Esophagus muscularis mucosa (tissue), 4 donors: ENCODE results near the gene MAN2B1. TPM values are rescaled to one million over a fixed set of nuclear protein-coding genes. Genes with fewer than 3 reads are reported as not detected.

Experiments used
- DNase-seq: peaks from one replicate; pipeline ENCODE4 v3.0.0-alpha.2; 2017; ENCODE audit errors: extremely low spot score
- H3K27ac ChIP-seq, 4 donors: fragments of 200-600 bp; sonication (generic); replicated peaks in 1 of 4; 1 replicate in 3 of 4; 2 replicates in 1 of 4; pipeline ENCODE4 v1.5.1; 2016 to 2019; ENCODE audit warnings: mild to moderate bottlenecking in 1 of 4
- H3K27me3 ChIP-seq, 4 donors: fragments of 200-600 bp; sonication (generic); one replicate each; pipeline versions ENCODE4 v1.5.1 to v1.6.0; 2016 to 2019
- H3K36me3 ChIP-seq, 4 donors: fragments of 200-600 bp; sonication (generic); one replicate each; pipeline ENCODE4 v1.5.1; 2016 to 2019
- H3K4me1 ChIP-seq, 4 donors: fragments of 200-600 bp; sonication (generic); one replicate each; pipeline ENCODE4 v1.5.1; 2016 to 2019
- H3K4me3 ChIP-seq, 4 donors: fragments of 200-600 bp; sonication (generic); 1 replicate in 2 of 4; 2 replicates in 2 of 4; pipeline ENCODE4 v1.5.1; 2016 to 2019; ENCODE audit warnings: mild to moderate bottlenecking in 4 of 4, moderate library complexity in 1 of 4
- H3K9me3 ChIP-seq, 4 donors: fragments of 200-600 bp; sonication (generic); 1 replicate in 3 of 4; 2 replicates in 1 of 4; pipeline ENCODE4 v1.5.1; 2016 to 2019
- EP300 ChIP-seq: sonication (generic); formaldehyde crosslinking; IDR thresholded peaks from one replicate; pipeline ENCODE4 v1.6.1; 2017; ENCODE audit warnings: antibody characterized with exemption
- POLR2A ChIP-seq: fragments of 450-650 bp; IDR thresholded peaks from one replicate; pipeline ENCODE4 v1.6.1; 2017; ENCODE audit warnings: antibody characterized with exemption, moderate library complexity, mild to moderate bottlenecking, low read depth
- POLR2AphosphoS5 ChIP-seq, 2 donors: sonication (generic); formaldehyde crosslinking; IDR thresholded peaks; one replicate each; pipeline ENCODE4 v1.6.1; 2017; ENCODE audit warnings: antibody characterized with exemption in 2 of 2
- WGBS: methylation state at CpG from one replicate; pipeline ENCODE4 v1.1.5; 2018; 5-methylcytosine and 5-hydroxymethylcytosine counted together
- intact Hi-C: fragments of 100-400 bp; cut with DNase I; formaldehyde crosslinking; loops from one replicate; pipeline ENCODE4 v1.15.1; 2023
- small RNA-seq, 3 donors: library from RNA; depleted of rRNA; stranded (forward); fragments of <200 nt; gene quantifications; one replicate each; pipeline ENCODE3, GENCODE V24; 2016
- total RNA-seq, 4 donors: library from RNA; depleted of rRNA; stranded (reverse); fragments of >200 nt; gene quantifications; one replicate each; pipeline versions ENCODE4 v1.1.0 to v1.2.1, GENCODE V29; 2016
- TF ChIP-seq, protein P1 (sequence below), 3 experiments: fragments of 200-600 bp in 2 of 3; fragments of 450-650 bp in 1 of 3; sonication (generic) in 2 of 3; IDR thresholded peaks; one replicate each; pipeline ENCODE4 v1.5.1; 2017 to 2019; ENCODE audit warnings: antibody characterized with exemption in 3 of 3, mild to moderate bottlenecking in 2 of 3, moderate library complexity in 1 of 3

Gene MAN2B1
- total RNA-seq, 4 donors from 2014 or later: 65.7 to 80.8 (median 68.9) TPM

DNA sequence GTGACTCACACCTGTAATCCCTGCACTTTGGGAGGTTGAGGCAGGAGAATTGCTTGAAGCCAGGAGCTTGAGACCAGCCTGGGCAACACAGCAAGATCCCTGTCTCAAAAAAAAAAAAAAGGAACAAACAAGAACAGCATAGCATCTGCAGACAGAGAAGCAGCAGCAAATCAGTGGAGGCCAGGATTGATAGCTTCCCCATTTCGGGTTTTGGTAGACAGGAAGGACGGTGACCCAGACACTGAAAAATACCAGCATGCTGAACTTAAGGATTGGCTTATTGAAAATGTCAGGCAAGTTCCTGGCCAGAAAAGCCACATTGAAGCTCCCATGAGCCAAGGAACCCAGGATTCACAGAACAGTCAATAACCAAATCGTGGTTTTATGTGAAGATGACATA, 58.9 kb downstream of the MAN2B1 start:
- intact Hi-C loops: no loop called here
- TF ChIP-seq EP300 (no peak), POLR2AphosphoS5 (IDR thresholded peaks at IDR 0.05) (no peak), POLR2A (no peak)
- TF ChIP-seq, protein P1, sequence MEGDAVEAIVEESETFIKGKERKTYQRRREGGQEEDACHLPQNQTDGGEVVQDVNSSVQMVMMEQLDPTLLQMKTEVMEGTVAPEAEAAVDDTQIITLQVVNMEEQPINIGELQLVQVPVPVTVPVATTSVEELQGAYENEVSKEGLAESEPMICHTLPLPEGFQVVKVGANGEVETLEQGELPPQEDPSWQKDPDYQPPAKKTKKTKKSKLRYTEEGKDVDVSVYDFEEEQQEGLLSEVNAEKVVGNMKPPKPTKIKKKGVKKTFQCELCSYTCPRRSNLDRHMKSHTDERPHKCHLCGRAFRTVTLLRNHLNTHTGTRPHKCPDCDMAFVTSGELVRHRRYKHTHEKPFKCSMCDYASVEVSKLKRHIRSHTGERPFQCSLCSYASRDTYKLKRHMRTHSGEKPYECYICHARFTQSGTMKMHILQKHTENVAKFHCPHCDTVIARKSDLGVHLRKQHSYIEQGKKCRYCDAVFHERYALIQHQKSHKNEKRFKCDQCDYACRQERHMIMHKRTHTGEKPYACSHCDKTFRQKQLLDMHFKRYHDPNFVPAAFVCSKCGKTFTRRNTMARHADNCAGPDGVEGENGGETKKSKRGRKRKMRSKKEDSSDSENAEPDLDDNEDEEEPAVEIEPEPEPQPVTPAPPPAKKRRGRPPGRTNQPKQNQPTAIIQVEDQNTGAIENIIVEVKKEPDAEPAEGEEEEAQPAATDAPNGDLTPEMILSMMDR (IDR thresholded peaks at IDR 0.05): no peak
- Histone ChIP-seq H3K4me1 (peaks cover 16 to 46% (median 24%) of the 10 kb centered on the region in 4 donors), H3K4me3 (no peak overlapping the region), H3K27me3 (no peaks in the 10 kb centered on the region), H3K36me3 (peaks cover 4 to 64% (median 47%) of the 10 kb centered on the region in 4 donors), H3K9me3 (no peaks in the 10 kb centered on the region), H3K27ac (no peak overlapping the region)
- 85% methylated on average over 3 of the region's 3 CpGs for WGBS
- DNase-seq: no peak

DNA sequence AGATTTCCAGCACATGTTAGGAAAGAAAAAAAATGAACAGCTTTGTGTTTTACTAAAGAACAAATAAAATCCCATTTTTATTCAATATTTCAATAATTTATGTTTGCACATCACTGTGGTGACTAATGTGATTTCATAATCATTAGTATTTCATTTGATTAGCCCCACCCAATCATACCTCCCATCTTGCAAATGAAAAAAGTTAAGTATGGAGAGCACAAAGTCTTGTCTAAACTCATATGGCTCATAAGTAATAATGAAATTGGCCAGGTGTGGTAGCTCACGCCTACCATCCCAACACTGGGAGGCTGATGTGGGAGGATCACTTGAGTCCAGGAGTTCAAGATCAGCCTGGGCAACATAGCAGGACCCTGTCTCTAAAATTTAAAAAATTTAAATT, 59.7 kb downstream of the MAN2B1 start:
- Histone ChIP-seq H3K36me3 (peaks cover 0 to 63% (median 46%) of the 10 kb centered on the region in 4 donors), H3K27me3 (no peaks in the 10 kb centered on the region), H3K9me3 (no peaks in the 10 kb centered on the region), H3K4me3 (no peak overlapping the region), H3K4me1 (peaks cover 7 to 38% (median 15%) of the 10 kb centered on the region in 4 donors), H3K27ac (no peak overlapping the region)
- intact Hi-C loops: no loop called here
- no peak for DNase-seq
- TF ChIP-seq POLR2AphosphoS5 (IDR thresholded peaks at IDR 0.05) (no peak), EP300 (no peak), POLR2A (no peak)
- TF ChIP-seq, protein P1 (IDR thresholded peaks at IDR 0.05): no peak
- WGBS: 100% methylated on average over 1 of the region's 1 CpG

DNA sequence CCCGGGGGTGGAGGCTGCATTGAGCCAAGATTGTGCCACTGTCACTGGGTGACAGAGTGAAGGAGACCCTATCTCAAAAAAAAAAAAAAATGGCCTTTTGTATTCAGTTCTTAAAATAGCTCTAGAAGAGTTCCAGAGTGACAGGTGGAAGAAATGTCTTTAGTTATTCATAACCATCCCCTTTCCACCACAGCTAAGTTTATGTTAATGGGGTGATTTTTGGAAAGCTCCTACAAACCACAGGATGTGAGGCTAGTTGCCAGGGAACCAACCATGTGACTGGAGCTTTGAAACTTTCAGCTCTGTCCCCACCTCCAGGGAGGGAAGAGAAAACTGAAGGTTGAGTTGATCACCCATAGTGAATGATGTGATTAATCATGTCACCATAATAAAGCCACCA, 62.8 kb downstream of the MAN2B1 start:
- intact Hi-C loops: no loop called here
- no peak for TF ChIP-seq EP300
- TF ChIP-seq POLR2AphosphoS5 (IDR thresholded peaks at IDR 0.05): no peak
- TF ChIP-seq, protein P1 (IDR thresholded peaks at IDR 0.05): no peak
- no peak for TF ChIP-seq POLR2A
- H3K4me3 ChIP-seq: no peak overlapping the region
- WGBS: 71% methylated on average over 1 of the region's 1 CpG
- H3K27me3 ChIP-seq: no peaks in the 10 kb centered on the region
- H3K36me3 ChIP-seq: peaks cover 5 to 71% (median 53%) of the 10 kb centered on the region in 4 donors
- no peaks in the 10 kb centered on the region for H3K9me3 ChIP-seq
- no peak overlapping the region for H3K27ac ChIP-seq
- DNase-seq: no peak
- peaks cover 0 to 18% (median under 1%) of the 10 kb centered on the region in 4 donors for H3K4me1 ChIP-seq

DNA sequence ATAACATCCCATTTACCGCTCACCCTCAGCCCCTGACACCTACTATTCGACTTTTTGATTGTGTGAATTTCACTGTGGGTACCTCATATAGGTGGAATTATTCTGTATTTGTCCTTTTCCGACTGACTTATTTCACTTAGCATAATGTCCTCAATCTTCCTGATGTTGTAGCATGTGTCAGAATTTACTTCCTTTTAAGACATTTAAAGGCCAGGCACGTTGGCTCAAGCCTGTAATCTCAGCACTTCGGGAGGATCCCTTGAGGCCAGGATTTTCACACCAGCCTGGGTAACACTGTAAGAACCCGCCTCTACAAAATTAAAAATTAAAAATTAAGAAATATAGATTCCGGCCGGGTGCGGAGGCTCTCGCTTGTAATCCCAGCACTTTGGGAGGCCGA, 68.9 kb downstream of the MAN2B1 start:
- no peak overlapping the region for H3K27ac ChIP-seq
- no peaks in the 10 kb centered on the region for H3K27me3 ChIP-seq
- no peaks in the 10 kb centered on the region for H3K4me1 ChIP-seq
- intact Hi-C loops: no loop called here
- no peaks in the 10 kb centered on the region for H3K9me3 ChIP-seq
- no peak for TF ChIP-seq POLR2AphosphoS5 (IDR thresholded peaks at IDR 0.05)
- H3K36me3 ChIP-seq: peaks cover 5 to 41% (median 28%) of the 10 kb centered on the region in 4 donors
- DNase-seq: no peak
- H3K4me3 ChIP-seq: no peak overlapping the region
- 80% methylated on average over 11 of the region's 11 CpGs for WGBS

DNA sequence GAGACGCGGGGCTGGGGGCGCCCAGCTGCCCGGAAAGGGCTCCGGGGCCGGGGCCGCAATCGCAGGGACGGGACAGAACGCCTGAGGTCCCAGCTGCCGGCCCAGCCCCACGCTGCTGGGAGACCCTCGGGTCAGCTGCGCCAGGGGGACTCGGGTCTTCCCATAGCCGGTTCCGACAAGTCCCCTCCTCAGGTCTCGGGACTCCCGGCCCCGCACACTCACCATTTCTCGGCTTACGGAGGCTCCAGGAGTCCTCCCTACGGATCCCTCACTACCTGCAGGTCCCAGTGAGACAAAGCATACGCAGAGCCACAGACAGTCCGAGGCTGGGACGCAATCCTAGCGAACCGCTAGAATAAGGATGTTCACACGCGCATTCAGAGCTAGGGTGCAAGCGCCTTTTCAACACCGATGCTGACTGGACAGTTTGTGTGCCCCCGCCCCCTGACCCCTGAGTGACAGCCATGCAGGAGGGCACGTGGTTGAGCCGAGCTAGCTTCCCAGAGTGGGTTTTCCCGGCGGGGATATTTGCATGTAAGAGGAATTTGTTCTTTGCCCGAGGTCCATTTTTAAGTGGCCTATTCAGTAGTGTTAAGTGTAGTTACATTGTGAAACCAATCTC, 69.5 kb downstream of the MAN2B1 start:
- no peak for DNase-seq
- no peaks in the 10 kb centered on the region for H3K9me3 ChIP-seq
- peaks cover 5 to 39% (median 27%) of the 10 kb centered on the region in 4 donors for H3K36me3 ChIP-seq
- intact Hi-C loops: no loop called here
- H3K27ac ChIP-seq: no peak overlapping the region
- TF ChIP-seq POLR2AphosphoS5 (IDR thresholded peaks at IDR 0.05): no peak
- TF ChIP-seq, protein P1 (IDR thresholded peaks at IDR 0.05): no peak
- no peak for TF ChIP-seq EP300
- TF ChIP-seq POLR2A: no peak
- H3K4me3 ChIP-seq: no peak overlapping the region
- H3K27me3 ChIP-seq: no peaks in the 10 kb centered on the region
- WGBS: 65% methylated on average over 27 of the region's 38 CpGs
- H3K4me1 ChIP-seq: no peaks in the 10 kb centered on the region

Small RNA genes lying within 50 kb of the gene (small RNA-seq; reads per million reads assigned to genes)
- gene SNORD41: 112 to 307 (median 195) reads per million in 3 donors

Other genes with a start within 250 kb of the MAN2B1 start
- gene ZNF443, start 225.7 kb downstream of the MAN2B1 start, total RNA-seq: 1 to 10 TPM; 3.5 to 5.4 (median 4.8) TPM
- 1 to 10 TPM; 1.7 to 2.9 (median 2.3) TPM for gene ZNF709, start 181.9 kb downstream of the MAN2B1 start, total RNA-seq
- 10 to 100 TPM in 1 of 4 donors, 1 to 10 TPM in 3; 8.3 to 13.7 (median 9.3) TPM for gene ZNF564, start 115.3 kb downstream of the MAN2B1 start, total RNA-seq
- 1 to 10 TPM; 3.3 to 6.7 (median 5.3) TPM for gene ZNF490, start 55.9 kb downstream of the MAN2B1 start, total RNA-seq
- 10 to 100 TPM; 14.0 to 21.6 (median 17.3) TPM for gene ZNF791, start 55.8 kb downstream of the MAN2B1 start, total RNA-seq
- 10 to 100 TPM in 3 of 4 donors, 1 to 10 TPM in 1; 10.0 to 19.7 (median 13.9) TPM for gene WDR83, start 65 bp upstream of the MAN2B1 start, total RNA-seq
- gene DHPS, start 15.1 kb upstream of the MAN2B1 start, total RNA-seq: 10 to 100 TPM; 74.3 to 92.3 (median 85.0) TPM
- gene GNG14, start 21.3 kb upstream of the MAN2B1 start, total RNA-seq: not detected
- gene FBXW9, start 29.9 kb upstream of the MAN2B1 start, total RNA-seq: 10 to 100 TPM in 1 of 4 donors, 1 to 10 TPM in 3; 4.3 to 10.6 (median 7.5) TPM
- 10 to 100 TPM; 42.8 to 71.9 (median 62.8) TPM for gene TNPO2, start 57.2 kb upstream of the MAN2B1 start, total RNA-seq
- 100 to 1,000 TPM; 382 to 470 (median 431) TPM for gene TRIR, start 67.9 kb upstream of the MAN2B1 start, total RNA-seq
- gene GET3, start 70.8 kb upstream of the MAN2B1 start, total RNA-seq: 10 to 100 TPM; 46.9 to 63.5 (median 51.3) TPM
- gene BEST2, start 85.0 kb upstream of the MAN2B1 start, total RNA-seq: not detected
- 10 to 100 TPM in 3 of 4 donors, 1 to 10 TPM in 1; 7.1 to 17.0 (median 12.6) TPM for gene HOOK2, start 108.8 kb upstream of the MAN2B1 start, total RNA-seq
- gene JUNB, start 124.7 kb upstream of the MAN2B1 start, total RNA-seq: 1,000 to 10,000 TPM in 1 of 4 donors, 100 to 1,000 TPM in 2, 10 to 100 TPM in 1; 82.2 to 1,609 (median 182) TPM
- gene PRDX2, start 135.1 kb upstream of the MAN2B1 start, total RNA-seq: 100 to 1,000 TPM; 236 to 275 (median 250) TPM
- gene THSD8, start 135.3 kb upstream of the MAN2B1 start, total RNA-seq: under 1 TPM in 1 of 4 donors, not detected in 3; 0.65 TPM
- 1 to 10 TPM; 2.7 to 6.6 (median 4.2) TPM for gene RNASEH2A, start 139.8 kb upstream of the MAN2B1 start, total RNA-seq
- under 1 TPM in 2 of 4 donors, not detected in 2; 0.52 to 0.83 TPM for gene RTBDN, start 167.8 kb upstream of the MAN2B1 start, total RNA-seq
- gene MAST1, start 171.8 kb upstream of the MAN2B1 start, total RNA-seq: under 1 TPM; 0.50 to 0.91 (median 0.76) TPM
- 10 to 100 TPM; 26.6 to 37.4 (median 31.2) TPM for gene DNASE2, start 214.7 kb upstream of the MAN2B1 start, total RNA-seq
- gene KLF1, start 220.5 kb upstream of the MAN2B1 start, total RNA-seq: not detected
- 10 to 100 TPM; 36.1 to 63.6 (median 52.9) TPM for gene GCDH, start 224.4 kb upstream of the MAN2B1 start, total RNA-seq